IgD-negative memory B cell (primary cell): ENCODE results near the gene TNFSF11. TPM values are rescaled to one million over a fixed set of nuclear protein-coding genes. Genes with fewer than 3 reads are reported as not detected.

Experiments used
- H3K27ac Mint-ChIP-seq, 3 donors: one replicate each; pipeline ENCODE4 v1.8.0; 2020 to 2022; ENCODE audit warnings: mild to moderate bottlenecking in 3 of 3, mixed read lengths in 3 of 3, moderate library complexity in 1 of 3
- H3K27me3 Mint-ChIP-seq: one replicate; pipeline ENCODE4 v1.8.0; 2021; ENCODE audit warnings: mixed read lengths
- H3K36me3 Mint-ChIP-seq: one replicate; pipeline ENCODE4 v1.8.0; 2020; ENCODE audit warnings: mild to moderate bottlenecking, mixed read lengths
- H3K4me1 Mint-ChIP-seq, 3 donors: one replicate each; pipeline ENCODE4 v1.8.0; 2020 to 2022; ENCODE audit warnings: mixed read lengths in 3 of 3, mild to moderate bottlenecking in 1 of 3
- H3K4me3 Mint-ChIP-seq, 4 donors: one replicate each; pipeline ENCODE4 v1.8.0; 2020 to 2022; ENCODE audit warnings: mild to moderate bottlenecking in 4 of 4, mixed read lengths in 4 of 4, moderate library complexity in 3 of 4
- H3K9me3 Mint-ChIP-seq, 3 donors: one replicate each; pipeline ENCODE4 v1.8.0; 2020 to 2021; ENCODE audit warnings: mixed read lengths in 3 of 3, mild to moderate bottlenecking in 1 of 3
- polyA plus RNA-seq: library from polyadenylated mRNA; unstranded; fragments of 300-500 nt; fragmentation: Illumina TruSeq; gene quantifications from one replicate; pipeline ENCODE4 v1.2.3, GENCODE V29; 2021

TNFSF11 gene
- polyA plus RNA-seq, 1 donor from 2014 or later = not detected

DNA sequence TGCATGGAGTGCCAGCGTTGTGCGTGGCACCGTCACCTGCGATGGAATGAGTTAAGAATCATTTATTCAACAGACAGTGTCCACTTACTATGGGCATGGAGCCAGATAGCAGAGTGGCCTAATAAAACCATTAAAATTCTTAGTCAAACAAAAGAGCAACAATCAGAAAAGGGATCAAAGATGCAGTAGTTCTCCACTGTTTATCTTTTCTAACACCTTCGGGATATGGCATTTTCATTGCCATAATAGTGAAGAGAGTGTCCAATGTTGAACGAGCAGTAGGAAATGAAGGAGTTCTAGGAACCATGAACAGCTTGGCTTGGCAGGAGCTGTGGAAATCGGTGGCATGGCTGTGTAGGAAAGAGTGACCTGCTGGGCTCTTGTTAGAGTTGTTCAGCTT, 2.0 kb downstream of the TNFSF11 start:
- Mint-ChIP-seq H3K4me3 (peak overlapping the region in 1 of 4 donors; percentile 77), H3K27me3 (peaks cover 15% of the 10 kb centered on the region), H3K4me1 (peaks cover 9 to 15% (median 13%) of the 10 kb centered on the region in 3 donors), H3K27ac (no peak overlapping the region), H3K9me3 (peaks cover 0 to 2% (median 0%) of the 10 kb centered on the region in 3 donors), H3K36me3 (no peaks in the 10 kb centered on the region)

DNA sequence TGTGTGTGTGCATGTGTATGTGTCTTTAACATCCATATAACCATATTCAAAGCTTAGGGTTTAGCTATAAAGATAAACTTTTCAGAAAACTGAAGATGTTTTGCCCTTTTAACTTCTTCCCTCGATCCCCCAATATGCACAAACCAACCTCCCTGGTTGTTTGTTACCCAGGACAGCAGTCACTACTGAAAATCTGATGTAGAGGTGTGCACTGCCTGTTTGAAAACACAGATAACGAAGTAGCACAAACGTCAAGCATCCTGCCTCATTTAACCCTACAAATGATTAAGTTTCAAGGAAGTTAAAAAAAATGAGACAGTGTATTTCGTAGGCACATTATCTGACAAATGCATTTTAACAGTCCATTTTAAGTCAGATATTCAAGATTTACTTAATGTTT, 3.6 kb downstream of the TNFSF11 start:
- Mint-ChIP-seq H3K36me3 (no peaks in the 10 kb centered on the region), H3K9me3 (no peaks in the 10 kb centered on the region), H3K4me1 (peaks cover 9 to 15% (median 13%) of the 10 kb centered on the region in 3 donors), H3K27ac (no peak overlapping the region), H3K4me3 (peak overlapping the region in 1 of 4 donors; percentile 73), H3K27me3 (peaks cover 15% of the 10 kb centered on the region)

DNA sequence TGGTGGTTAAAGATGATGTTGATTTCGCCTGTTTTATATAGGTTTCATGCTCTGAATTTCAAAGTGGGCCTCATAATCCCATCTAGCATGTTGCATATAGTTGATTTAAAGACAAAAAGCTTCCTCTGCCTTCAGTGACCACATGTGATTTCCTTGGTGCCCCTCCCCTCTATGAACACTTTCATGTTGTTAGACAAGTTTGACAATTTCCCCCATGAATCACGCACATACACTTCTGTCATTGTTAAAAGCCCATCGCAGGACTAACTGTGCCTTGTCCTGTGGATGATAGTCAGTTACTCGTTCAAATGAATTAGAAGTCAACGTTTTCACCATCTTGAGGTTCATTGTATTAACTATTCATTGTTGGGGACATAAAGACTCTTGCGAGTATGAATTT, 6.7 kb downstream of the TNFSF11 start:
- Mint-ChIP-seq H3K4me3 (no peak overlapping the region), H3K36me3 (no peaks in the 10 kb centered on the region), H3K4me1 (peaks cover 0 to 5% (median 5%) of the 10 kb centered on the region in 3 donors), H3K9me3 (no peaks in the 10 kb centered on the region), H3K27me3 (peaks cover 8% of the 10 kb centered on the region), H3K27ac (no peak overlapping the region)

DNA sequence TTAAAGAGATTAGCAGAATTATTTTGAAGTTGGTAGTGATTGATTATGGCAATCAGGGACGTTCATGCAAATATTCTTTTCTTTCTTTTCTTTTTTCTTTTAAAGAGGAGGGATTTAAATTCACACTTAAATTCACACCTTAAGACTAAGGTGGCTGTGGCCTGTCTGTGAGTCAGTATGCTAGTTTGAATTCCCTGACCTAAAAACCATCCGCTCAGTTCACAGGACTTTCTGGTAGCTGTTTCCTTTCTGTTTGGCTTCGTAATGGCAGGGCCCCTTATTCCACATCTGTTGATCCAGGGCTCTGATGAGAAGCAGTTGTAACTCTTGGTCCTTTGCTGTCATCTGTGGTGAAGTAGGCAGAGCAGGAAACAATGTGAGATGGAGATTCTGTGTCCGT, 7.5 kb downstream of the TNFSF11 start:
- Mint-ChIP-seq H3K4me1 (no peaks in the 10 kb centered on the region), H3K36me3 (no peaks in the 10 kb centered on the region), H3K27ac (no peak overlapping the region), H3K9me3 (no peaks in the 10 kb centered on the region), H3K4me3 (no peak overlapping the region), H3K27me3 (peaks cover 3% of the 10 kb centered on the region)

DNA sequence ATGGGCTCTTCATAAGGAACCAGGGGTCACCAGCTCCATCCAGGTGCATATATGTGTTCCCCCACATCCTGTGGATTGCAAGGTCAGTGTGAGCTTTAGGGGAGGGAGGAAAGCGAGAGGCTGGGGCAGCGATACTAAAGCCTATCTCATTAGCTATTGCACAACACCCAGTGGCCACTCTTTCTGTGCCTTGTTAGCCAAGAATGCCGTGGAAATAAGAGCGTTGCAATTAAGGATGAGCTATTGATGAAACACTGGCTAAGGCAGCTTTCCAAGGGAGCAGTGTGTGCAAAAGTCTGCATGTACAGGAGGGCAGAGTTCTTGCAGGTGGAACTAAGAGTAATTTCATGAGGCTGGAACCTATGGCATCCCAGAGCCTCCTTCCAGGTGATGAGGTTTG, 17.6 kb downstream of the TNFSF11 start:
- H3K9me3 Mint-ChIP-seq = no peaks in the 10 kb centered on the region
- H3K27ac Mint-ChIP-seq = no peak overlapping the region

DNA sequence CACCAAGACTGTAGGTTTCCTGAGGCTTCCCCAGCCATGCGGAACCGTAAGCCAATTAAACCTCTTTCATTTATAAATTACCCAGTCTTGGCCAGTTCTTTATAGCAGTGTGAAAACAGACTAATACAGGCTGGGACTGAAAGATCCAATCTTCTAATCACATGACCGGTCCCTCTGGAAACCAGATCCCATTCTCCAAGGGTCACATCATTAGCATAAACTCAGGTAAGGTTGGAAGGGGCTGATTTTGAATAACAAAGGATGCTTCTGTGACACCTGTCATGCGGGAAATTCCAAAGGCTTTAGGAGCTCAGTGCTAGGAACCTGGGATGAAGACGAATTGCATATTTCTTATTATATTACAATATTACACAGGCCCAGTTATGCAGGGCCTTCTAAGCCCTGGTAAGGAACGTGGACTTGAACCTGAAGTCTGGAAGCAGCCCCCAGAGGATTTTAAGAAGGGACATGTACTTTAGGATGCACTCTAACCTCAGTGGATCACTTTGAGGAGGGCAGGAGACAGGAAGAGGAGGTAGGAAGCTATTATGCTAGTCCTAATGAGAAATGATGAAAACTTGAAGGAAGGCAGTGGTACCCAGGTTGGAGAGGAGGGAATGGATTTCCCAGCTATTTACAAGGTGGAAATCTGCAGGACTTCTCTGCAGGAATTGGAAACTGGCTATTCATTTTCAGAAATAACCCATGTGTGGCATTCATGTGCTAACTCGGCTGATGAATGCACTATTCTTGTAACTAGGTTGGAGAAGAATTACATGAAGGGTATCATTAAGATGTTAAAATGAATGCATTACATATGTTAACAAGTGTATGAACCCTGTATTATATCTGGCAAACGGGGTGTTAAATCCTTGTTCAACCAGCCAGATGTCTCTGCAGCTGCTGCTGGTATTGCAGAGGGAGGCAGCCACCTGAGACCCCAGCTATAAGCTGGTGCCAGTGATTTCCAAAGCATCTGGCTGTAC, 19.3 kb downstream of the TNFSF11 start:
- Mint-ChIP-seq H3K27me3 (peaks cover 4% of the 10 kb centered on the region), H3K36me3 (no peaks in the 10 kb centered on the region), H3K9me3 (no peaks in the 10 kb centered on the region), H3K4me3 (no peak overlapping the region), H3K4me1 (peaks cover 0 to 3% (median 0%) of the 10 kb centered on the region in 3 donors), H3K27ac (peak overlapping the region in 1 of 3 donors; percentile 60)

More for the DNA sequence above, 17.6 kb downstream of the TNFSF11 start:
- Mint-ChIP-seq H3K4me3 (no peak overlapping the region), H3K4me1 (peaks cover 0 to 3% (median 0%) of the 10 kb centered on the region in 3 donors), H3K27me3 (peaks cover 4% of the 10 kb centered on the region), H3K36me3 (peaks cover 2% of the 10 kb centered on the region)

DNA sequence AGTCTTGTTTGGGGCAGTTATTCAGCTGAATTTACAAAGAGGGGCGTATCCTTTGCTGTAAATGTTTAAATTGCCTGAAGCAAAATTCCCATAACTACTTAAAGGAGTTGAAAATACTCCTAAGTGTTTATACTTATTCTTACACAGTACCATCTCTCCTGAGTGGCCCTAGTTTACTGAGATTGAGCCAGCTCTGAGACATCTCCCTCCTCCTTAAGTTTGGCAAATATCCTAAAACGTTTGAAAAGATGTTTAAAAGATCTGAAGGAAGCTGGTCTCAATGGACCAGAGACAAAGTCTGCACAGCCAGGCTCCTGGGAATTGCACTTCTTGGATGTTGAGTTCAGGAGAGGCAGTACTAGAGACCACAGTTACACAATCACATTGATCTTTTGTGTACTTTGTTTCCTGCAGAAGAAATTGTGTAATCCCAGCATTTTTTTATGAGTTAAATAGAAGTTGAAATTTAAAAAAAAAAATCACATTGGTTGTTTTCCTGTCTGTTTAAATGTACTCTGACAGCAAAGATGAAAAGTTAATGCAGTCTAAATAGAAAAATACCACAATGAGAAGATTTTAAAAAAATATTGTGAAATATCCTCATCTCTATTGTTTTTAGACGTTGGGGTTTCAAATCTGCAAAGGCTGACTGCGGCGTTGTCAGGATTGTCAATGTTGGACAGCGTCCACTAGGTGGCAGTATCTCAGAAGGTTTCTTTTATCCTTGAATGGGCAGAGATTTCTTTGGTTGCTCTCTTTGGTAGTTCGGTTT, 20.7 kb downstream of the TNFSF11 start:
- H3K4me1 Mint-ChIP-seq = peaks cover 0 to 3% (median 0%) of the 10 kb centered on the region in 3 donors
- H3K36me3 Mint-ChIP-seq = no peaks in the 10 kb centered on the region
- peaks cover 4% of the 10 kb centered on the region for H3K27me3 Mint-ChIP-seq
- H3K9me3 Mint-ChIP-seq = no peaks in the 10 kb centered on the region
- H3K27ac Mint-ChIP-seq = peak overlapping the region in 1 of 3 donors; percentile 16
- peak overlapping the region in 1 of 4 donors; percentile 2 for H3K4me3 Mint-ChIP-seq

DNA sequence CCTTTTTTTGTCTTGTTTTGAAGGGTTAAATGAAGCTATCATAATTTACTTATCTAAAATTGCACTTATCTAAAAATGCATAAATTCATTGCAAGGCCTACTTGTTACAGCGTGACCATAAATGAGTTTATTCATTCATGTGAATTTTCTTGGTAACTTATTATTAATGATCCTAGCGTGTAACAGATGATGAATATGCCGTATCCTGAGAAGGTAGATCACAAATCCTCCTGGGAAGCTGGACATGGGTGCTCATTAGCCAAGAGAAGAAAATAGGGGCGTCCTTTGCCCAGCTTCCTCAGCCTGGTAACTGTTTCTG, 21.3 kb downstream of the TNFSF11 start:
- peak overlapping the region in 1 of 3 donors; percentile 16 for H3K27ac Mint-ChIP-seq
- peaks cover 4% of the 10 kb centered on the region for H3K27me3 Mint-ChIP-seq
- H3K4me3 Mint-ChIP-seq = peak overlapping the region in 1 of 4 donors; percentile 2

DNA sequence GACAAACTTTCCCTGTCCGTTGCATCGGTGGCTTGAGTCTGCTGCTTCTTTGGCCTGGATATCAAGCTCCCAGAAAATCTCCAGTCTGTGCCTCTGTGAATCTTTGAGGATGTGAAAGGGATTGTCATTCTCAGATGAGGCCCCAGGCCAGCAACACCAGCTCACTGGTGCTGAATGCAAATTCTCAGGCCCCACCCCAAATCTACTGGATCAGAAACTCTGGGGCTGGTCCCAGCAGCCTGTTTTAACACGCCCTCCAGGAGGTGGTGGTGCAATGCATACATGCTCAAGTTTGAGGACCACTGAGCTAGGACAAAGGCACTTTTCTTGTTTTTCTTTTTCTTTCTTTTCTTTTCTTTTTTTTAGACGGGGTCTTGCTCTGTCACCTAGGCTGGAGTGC, 23.6 kb downstream of the TNFSF11 start:
- H3K27ac Mint-ChIP-seq = no peak overlapping the region
- no peak overlapping the region for H3K4me3 Mint-ChIP-seq
- H3K36me3 Mint-ChIP-seq = peaks cover 1% of the 10 kb centered on the region
- H3K9me3 Mint-ChIP-seq = no peaks in the 10 kb centered on the region
- no peaks in the 10 kb centered on the region for H3K27me3 Mint-ChIP-seq
- peaks cover 0 to 3% (median 1%) of the 10 kb centered on the region in 3 donors for H3K4me1 Mint-ChIP-seq

More for the DNA sequence above, 21.3 kb downstream of the TNFSF11 start:
- Mint-ChIP-seq H3K36me3 (no peaks in the 10 kb centered on the region), H3K9me3 (no peaks in the 10 kb centered on the region), H3K4me1 (peaks cover 0 to 3% (median 0%) of the 10 kb centered on the region in 3 donors)

DNA sequence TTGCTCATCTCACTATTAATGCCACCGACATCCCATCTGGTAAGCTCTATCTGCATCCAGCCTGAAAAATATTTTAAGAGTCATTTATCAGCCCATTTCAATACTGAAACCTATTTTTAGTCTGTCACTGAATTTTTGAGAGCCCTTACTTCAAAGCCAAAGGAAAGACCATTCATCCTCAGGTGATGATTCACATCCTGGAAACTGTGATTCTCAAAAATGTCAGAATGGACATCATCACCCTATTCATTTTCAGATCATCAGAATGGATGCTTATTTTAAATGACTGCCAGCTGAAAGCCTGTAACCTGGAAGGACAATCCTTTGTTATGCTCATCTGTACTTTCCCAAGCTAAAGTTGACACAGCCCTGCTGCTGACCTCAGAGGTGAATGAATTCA, 27.0 kb downstream of the TNFSF11 start:
- Mint-ChIP-seq H3K4me1 (peaks cover 11 to 14% (median 12%) of the 10 kb centered on the region in 3 donors), H3K4me3 (no peak overlapping the region), H3K27ac (no peak overlapping the region), H3K27me3 (no peaks in the 10 kb centered on the region), H3K9me3 (no peaks in the 10 kb centered on the region), H3K36me3 (peaks cover 1% of the 10 kb centered on the region)

DNA sequence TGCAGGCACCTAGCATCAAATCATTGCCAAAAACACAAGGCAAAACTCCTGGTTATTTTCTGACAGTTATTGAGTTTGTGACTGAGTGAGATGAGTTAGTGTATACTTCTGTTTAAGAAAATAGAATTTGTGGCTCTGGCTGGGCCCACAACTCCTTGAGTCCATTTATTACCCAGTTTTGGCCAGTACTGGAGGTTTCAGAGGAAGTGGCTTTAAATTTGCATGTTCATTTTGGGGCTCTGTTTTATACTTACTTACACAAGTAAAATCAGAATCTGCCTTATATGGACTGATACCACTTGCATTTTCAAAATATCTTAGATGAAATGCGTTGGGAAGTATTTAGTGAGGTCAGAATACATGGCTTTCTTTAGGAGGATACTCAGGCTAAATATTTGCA, 29.0 kb downstream of the TNFSF11 start:
- Mint-ChIP-seq H3K9me3 (no peaks in the 10 kb centered on the region), H3K4me1 (peaks cover 11 to 17% (median 12%) of the 10 kb centered on the region in 3 donors), H3K27me3 (no peaks in the 10 kb centered on the region), H3K27ac (no peak overlapping the region), H3K36me3 (peaks cover 1% of the 10 kb centered on the region), H3K4me3 (peak overlapping the region in 1 of 4 donors; percentile 44)

DNA sequence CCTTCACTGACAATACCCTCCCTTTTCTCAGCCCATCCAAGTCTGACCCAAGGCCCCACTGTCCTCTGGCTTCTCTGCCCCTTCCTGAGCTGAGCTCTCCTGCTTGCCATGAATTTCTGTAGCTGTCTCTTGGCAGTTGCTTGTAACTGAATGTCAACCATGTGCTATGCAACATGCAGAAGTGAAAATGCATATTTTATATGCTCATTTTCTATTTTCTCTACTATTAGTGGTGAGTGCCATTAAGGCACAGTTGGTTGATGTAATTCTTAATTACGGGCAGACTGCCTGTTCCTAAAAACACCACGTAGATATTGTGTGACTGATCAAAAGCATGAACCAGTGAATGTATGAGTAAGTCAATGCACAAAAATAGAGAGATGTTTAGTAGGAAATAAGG, 29.6 kb downstream of the TNFSF11 start:
- H3K27ac Mint-ChIP-seq = no peak overlapping the region
- peak overlapping the region in 1 of 4 donors; percentile 59 for H3K4me3 Mint-ChIP-seq
- H3K9me3 Mint-ChIP-seq = no peaks in the 10 kb centered on the region
- H3K27me3 Mint-ChIP-seq = no peaks in the 10 kb centered on the region
- H3K36me3 Mint-ChIP-seq = peaks cover 1% of the 10 kb centered on the region
- peaks cover 11 to 17% (median 12%) of the 10 kb centered on the region in 3 donors for H3K4me1 Mint-ChIP-seq

DNA sequence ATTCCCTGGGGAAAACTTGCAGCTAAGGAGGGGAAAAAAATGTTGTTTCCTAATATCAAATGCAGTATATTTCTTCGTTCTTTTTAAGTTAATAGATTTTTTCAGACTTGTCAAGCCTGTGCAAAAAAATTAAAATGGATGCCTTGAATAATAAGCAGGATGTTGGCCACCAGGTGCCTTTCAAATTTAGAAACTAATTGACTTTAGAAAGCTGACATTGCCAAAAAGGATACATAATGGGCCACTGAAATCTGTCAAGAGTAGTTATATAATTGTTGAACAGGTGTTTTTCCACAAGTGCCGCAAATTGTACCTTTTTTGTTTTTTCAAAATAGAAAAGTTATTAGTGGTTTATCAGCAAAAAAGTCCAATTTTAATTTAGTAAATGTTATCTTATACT, 33.6 kb downstream of the TNFSF11 start:
- H3K27ac Mint-ChIP-seq = no peak overlapping the region
- H3K9me3 Mint-ChIP-seq = peaks cover 0 to 1% (median 0%) of the 10 kb centered on the region in 3 donors
- H3K4me3 Mint-ChIP-seq = no peak overlapping the region
- H3K4me1 Mint-ChIP-seq = peaks cover 11 to 16% (median 12%) of the 10 kb centered on the region in 3 donors
- no peaks in the 10 kb centered on the region for H3K27me3 Mint-ChIP-seq
- no peaks in the 10 kb centered on the region for H3K36me3 Mint-ChIP-seq

DNA sequence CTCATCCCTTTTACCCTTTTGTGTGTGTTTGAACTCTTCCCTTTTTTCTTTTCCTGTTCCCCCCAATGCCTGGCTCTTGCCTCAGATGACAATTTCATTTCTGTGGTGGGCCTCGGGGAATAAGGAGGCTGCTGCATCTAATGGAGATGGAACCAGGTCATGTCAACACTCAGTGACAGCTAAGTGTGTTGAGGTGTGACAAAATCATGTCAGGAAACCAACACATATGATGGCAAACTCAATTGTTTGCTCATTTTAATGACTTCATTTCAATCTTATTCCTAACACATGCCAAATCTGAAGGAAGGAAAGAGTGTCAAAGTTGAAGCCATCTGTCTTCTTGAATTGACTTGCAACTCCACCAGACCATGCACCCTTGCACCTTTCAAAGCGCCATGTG, 36.7 kb downstream of the TNFSF11 start:
- Mint-ChIP-seq H3K4me1 (peaks cover 0 to 7% (median 0%) of the 10 kb centered on the region in 3 donors), H3K36me3 (no peaks in the 10 kb centered on the region), H3K9me3 (peaks cover 0 to 1% (median 0%) of the 10 kb centered on the region in 3 donors), H3K27ac (no peak overlapping the region), H3K27me3 (no peaks in the 10 kb centered on the region), H3K4me3 (no peak overlapping the region)
